Smooth muscle cell (in vitro differentiated cells): ENCODE measurements around the gene FOXK1. TPM values are rescaled to one million over a fixed set of nuclear protein-coding genes. Genes with fewer than 3 reads are reported as not detected.

Experiments used
- DNase-seq: peaks from one replicate; lab custom pipeline; 2025; ENCODE audit not compliant: unreplicated experiment; lab: John Stamatoyannopoulos, UW
- H2AFZ ChIP-seq: fragments of 200-600 bp; sonication (generic); 2 replicates; pipeline ENCODE4 v1.6.0; 2016; ENCODE audit warnings: antibody characterized with exemption, low read depth, mild to moderate bottlenecking
- H3F3A ChIP-seq: fragments of 200-600 bp; sonication (generic); 2 replicates; pipeline ENCODE4 v1.6.0; 2017; ENCODE audit warnings: antibody characterized with exemption, low read depth
- H3K27ac ChIP-seq: fragments of 200-600 bp; sonication (generic); 2 replicates; pipeline ENCODE4 v1.5.1; 2016; ENCODE audit warnings: low read depth, mild to moderate bottlenecking
- H3K27me3 ChIP-seq: fragments of 200-600 bp; sonication (generic); 2 replicates; pipeline ENCODE4 v1.6.1; 2016; ENCODE audit warnings: low read depth, mild to moderate bottlenecking
- H3K36me3 ChIP-seq: fragments of 200-600 bp; sonication (generic); 2 replicates; pipeline ENCODE4 v1.5.1; 2016; ENCODE audit warnings: low read depth
- H3K4me1 ChIP-seq: fragments of 200-600 bp; sonication (generic); 2 replicates; pipeline ENCODE4 v1.5.1; 2016; ENCODE audit warnings: low read depth
- H3K4me2 ChIP-seq: fragments of 200-600 bp; sonication (generic); 2 replicates; pipeline ENCODE4 v1.6.0; 2016; ENCODE audit warnings: mild to moderate bottlenecking
- H3K4me3 ChIP-seq: fragments of 200-600 bp; sonication (generic); 2 replicates; pipeline ENCODE4 v1.5.1; 2016; ENCODE audit warnings: mild to moderate bottlenecking
- H3K79me2 ChIP-seq: fragments of 200-600 bp; sonication (generic); 2 replicates; pipeline ENCODE4 v1.6.0; 2016; ENCODE audit warnings: low read depth, mild to moderate bottlenecking
- H3K9ac ChIP-seq: fragments of 200-600 bp; sonication (generic); 2 replicates; pipeline ENCODE4 v1.6.0; 2016; ENCODE audit warnings: low read depth
- H3K9me3 ChIP-seq: fragments of 200-600 bp; sonication (generic); replicated peaks from 2 replicates; pipeline ENCODE4 v1.5.1; 2016; ENCODE audit warnings: low read depth
- H4K20me1 ChIP-seq: fragments of 200-600 bp; sonication (generic); 2 replicates; pipeline ENCODE4 v1.6.0; 2016; ENCODE audit warnings: low read depth
- CTCF ChIP-seq: fragments of 200-600 bp; sonication (generic); IDR thresholded peaks from 2 replicates; pipeline ENCODE4 v1.5.1; 2017; ENCODE audit warnings: borderline replicate concordance, mild to moderate bottlenecking, antibody characterized with exemption; ENCODE audit not compliant: insufficient read depth, poor library complexity, severe bottlenecking
- WGBS: methylation state at CpG from one replicate; pipeline ENCODE4 v1.1.7; 2016; ENCODE audit warnings: low lambda C conversion rate; 5-methylcytosine and 5-hydroxymethylcytosine counted together
- polyA plus RNA-seq: library from polyadenylated mRNA; unstranded; fragments of >200 nt; fragmentation: Nextera tagmentation; extraction: Ambion mirVana; gene quantifications from 2 replicates; pipeline ENCODE4 v1.2.1, GENCODE V29; 2016
- total RNA-seq: library from RNA; depleted of rRNA; stranded (reverse); fragments of >200 nt; gene quantifications from 2 replicates; pipeline ENCODE4 v1.2.3, GENCODE V29; 2014

FOXK1 gene
- total and polyA plus RNA-seq, 2 experiments from 2014 or later: 6.0 to 11.6 TPM

- Histone ChIP-seq H3K4me2 (no peak overlapping the region), H3K4me3 (no peak overlapping the region), H3F3A (no peaks in the 10 kb centered on the region), H4K20me1 (peaks cover 72% of the 10 kb centered on the region), H3K27ac (no peak overlapping the region), H2AFZ (no peak overlapping the region), H3K9me3 (no peaks in the 10 kb centered on the region), H3K4me1 (no peaks in the 10 kb centered on the region), H3K9ac (no peak overlapping the region), H3K36me3 (no peaks in the 10 kb centered on the region), H3K79me2 (peaks cover 82% of the 10 kb centered on the region), H3K27me3 (no peaks in the 10 kb centered on the region)
- no peak for TF ChIP-seq CTCF
- 81% methylated on average over 10 of the region's 10 CpGs for WGBS
- no peak for DNase-seq
Observed at GRCh38 chr7:4730971-4731370, 48.9 kb downstream of the FOXK1 start.

GRCh38 chr7:4731803-4732202 is 49.7 kb downstream of the FOXK1 start:
- Histone ChIP-seq H2AFZ (no peak overlapping the region), H3K4me3 (no peak overlapping the region), H3K4me1 (no peaks in the 10 kb centered on the region), H3K27me3 (no peaks in the 10 kb centered on the region), H3K79me2 (peaks cover 86% of the 10 kb centered on the region), H3K9me3 (no peaks in the 10 kb centered on the region), H3F3A (no peaks in the 10 kb centered on the region), H4K20me1 (peaks cover 71% of the 10 kb centered on the region), H3K36me3 (no peaks in the 10 kb centered on the region), H3K27ac (no peak overlapping the region), H3K4me2 (no peak overlapping the region), H3K9ac (no peak overlapping the region)
- no peak for DNase-seq
- TF ChIP-seq CTCF: no peak
- 87% methylated on average over 16 of the region's 16 CpGs for WGBS

- no peak for TF ChIP-seq CTCF
- 74% methylated on average over 15 of the region's 15 CpGs for WGBS
- H4K20me1 ChIP-seq: peaks cover 52% of the 10 kb centered on the region
- no peak overlapping the region for H3K4me3 ChIP-seq
- DNase-seq: no peak
- no peak overlapping the region for H2AFZ ChIP-seq
- peaks cover 8% of the 10 kb centered on the region for H3F3A ChIP-seq
- H3K27ac ChIP-seq: no peak overlapping the region
- no peak overlapping the region for H3K4me2 ChIP-seq
- H3K4me1 ChIP-seq: peaks cover 9% of the 10 kb centered on the region
- H3K27me3 ChIP-seq: no peaks in the 10 kb centered on the region
- no peaks in the 10 kb centered on the region for H3K9me3 ChIP-seq
- no peak overlapping the region for H3K9ac ChIP-seq
- peaks cover 76% of the 10 kb centered on the region for H3K79me2 ChIP-seq
- H3K36me3 ChIP-seq: no peaks in the 10 kb centered on the region
Observed at GRCh38 chr7:4733936-4734528, 51.9 kb downstream of the FOXK1 start.
